HG03354 (cell line): Measurements from ENCODE around the gene TNNT1.
"Not testable (repeated sequence)": the region's sequence is repeated elsewhere in the genome, so short reads cannot be mapped to it uniquely, and the experiment has no call there.

Source experiments
- ATAC-seq: cut with Tn5 transposase; IDR thresholded peaks from one replicate; pipeline ENCODE4 v1.9.1; 2021; ENCODE audit warnings: mild to moderate bottlenecking; ENCODE audit not compliant: unreplicated experiment, poor library complexity, severe bottlenecking

TNNT1 gene

GRCh38 chr19:55113570-55114039 is 35.4 kb downstream of the TNNT1 start:
- ATAC-seq, result no peak

DNA sequence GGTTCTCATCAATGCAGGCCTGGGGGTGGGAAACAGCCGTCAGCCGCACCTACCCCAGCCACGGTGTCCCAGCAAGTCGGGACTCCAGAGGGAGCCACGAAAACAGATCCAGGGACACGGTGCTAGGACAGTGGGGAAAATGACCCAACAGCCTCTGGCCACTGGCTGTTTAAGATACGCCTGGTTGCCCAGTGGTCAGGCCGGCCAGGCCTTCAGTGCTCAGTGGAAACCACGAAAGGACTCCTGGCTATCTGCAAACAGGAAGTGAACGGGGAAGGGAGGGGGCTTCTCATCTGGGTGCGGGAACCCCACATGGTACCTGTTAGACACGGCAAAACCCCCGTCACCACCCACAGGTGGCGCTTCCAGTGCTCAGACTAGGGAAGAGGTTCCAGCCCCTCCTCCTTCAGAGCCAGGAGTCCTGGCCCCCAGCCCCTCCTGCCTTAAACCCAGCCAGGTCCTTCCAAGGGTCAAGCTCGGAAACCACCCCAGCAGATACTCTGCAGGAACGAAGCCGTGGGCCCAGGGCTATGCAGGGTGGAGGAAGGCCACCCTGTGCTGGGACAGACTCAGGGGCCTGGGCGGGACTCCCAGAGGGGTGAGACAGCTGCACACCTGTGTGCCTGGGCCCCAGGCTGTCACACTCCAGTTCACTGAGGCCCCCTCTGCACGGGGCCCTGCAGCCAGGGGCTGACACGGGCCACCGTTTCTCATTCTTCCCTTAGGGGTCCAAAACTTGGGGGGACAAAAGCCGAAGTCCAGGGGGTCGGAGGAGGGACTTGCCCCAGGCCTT is 36.0 kb downstream of the TNNT1 start:
- ATAC-seq, result no peak

DNA sequence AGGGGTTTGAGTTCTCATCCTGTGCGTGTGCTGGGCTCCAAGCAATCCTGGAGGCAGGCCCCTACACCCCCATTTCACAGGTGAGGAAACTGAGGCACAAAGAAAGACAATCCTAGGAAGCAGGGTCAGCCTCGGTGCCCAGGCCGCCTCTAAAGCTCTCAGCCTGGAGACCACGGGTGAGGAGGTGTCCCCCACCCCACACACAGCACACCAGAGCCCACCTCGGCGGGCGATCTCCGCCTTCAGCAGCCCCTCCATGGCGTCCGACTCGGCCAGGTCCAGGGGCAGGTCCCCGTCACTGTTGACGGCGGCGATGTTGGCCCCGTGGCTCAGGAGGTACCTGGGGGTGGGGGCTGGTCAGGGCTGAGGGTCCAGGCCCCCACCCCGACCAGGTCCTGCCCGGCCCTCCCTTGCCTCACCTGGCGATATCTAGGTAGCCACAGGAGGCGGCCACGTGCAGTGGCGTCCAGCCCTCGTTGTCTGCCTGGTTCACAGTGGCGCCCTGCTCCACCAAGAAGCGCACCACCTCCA is 36.7 kb downstream of the TNNT1 start:
- ATAC-seq, result no peak

- ATAC-seq, result no peak
These were observed 37.7 kb downstream of the TNNT1 start for GRCh38 chr19:55111238-55111831.

DNA sequence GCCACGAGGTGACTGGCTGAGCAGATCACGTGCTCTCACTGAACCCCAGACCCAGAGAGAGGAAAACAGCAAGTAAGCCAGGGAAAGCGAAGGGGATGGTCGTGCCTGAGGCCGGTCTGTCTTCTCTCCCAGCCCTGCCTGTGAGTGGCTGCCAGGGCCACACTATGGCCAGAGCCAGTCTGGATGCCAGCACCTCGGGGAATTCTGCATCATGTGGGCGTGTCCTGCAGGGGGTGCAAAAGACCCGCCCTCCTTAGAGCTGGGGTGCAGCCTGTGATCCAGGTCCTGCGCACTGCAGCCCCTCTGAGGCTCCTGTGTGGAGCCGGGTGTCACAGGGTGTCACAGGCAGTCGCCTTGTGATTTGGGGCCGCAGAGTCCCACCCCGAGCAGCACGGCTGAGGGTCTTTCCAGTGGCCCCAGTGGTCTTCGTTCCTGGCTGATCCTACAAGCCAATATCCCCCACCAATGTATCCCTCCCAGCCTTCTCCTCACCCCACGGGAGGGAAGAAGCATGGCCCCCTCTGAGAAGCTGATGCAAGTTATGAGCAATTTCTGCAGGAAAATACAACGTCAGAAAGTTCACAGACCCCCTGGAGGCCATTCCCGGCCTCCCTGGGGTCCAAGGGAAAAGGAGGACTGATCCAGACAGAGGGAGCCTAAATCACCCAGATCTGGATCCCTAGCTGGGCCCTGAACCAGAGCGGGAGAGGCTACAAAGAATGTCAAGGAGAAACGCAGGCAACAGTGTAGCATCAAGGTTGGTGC is 39.3 kb downstream of the TNNT1 start:
- ATAC-seq, result no peak

DNA sequence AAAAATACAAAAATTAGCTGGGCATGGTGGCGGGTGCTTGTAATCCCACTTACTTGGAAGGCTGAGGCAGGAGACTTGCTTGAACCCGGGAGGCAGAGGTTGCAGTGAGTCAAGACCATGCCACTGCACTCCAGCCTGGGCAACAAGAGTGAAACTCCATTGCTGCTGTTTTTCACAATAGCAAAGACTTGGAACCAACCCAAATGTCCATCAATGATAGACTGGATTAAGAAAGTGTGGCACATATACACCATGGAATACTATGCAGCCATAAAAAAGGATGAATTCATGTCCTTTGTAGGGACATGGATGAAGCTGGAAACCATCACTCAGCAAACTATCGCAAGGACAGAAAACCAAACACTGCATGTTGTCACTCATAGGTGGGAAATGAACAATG is 41.8 kb downstream of the TNNT1 start:
- ATAC-seq, result not testable (repeated sequence)

GRCh38 chr19:55106591-55106990 is 42.4 kb downstream of the TNNT1 start:
- ATAC-seq, result no peak

GRCh38 chr19:55105237-55105636 is 43.8 kb downstream of the TNNT1 start:
- ATAC-seq, result no peak

- no peak for ATAC-seq
These were observed 45.8 kb downstream of the TNNT1 start for GRCh38 chr19:55103190-55103589.

DNA sequence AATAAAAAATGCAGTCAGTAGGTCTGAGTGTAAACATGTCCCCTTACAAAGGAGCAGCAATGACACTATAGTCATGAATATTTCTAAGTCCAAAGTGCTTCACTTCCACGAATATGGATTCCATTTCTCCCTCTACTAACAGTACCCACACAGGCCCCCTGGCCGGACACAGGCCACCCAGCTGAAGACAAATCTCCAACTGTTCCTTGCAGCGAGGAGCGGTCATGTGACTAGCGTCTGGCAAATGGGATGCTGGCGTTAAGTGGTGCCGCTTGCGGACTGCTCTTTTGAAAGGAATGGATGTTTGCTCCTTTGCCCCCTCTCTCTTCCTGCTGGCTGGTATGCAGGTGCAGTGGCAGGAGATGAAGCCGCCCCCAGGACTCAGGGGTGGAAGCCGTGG is 47.7 kb downstream of the TNNT1 start:
- no peak for ATAC-seq

DNA sequence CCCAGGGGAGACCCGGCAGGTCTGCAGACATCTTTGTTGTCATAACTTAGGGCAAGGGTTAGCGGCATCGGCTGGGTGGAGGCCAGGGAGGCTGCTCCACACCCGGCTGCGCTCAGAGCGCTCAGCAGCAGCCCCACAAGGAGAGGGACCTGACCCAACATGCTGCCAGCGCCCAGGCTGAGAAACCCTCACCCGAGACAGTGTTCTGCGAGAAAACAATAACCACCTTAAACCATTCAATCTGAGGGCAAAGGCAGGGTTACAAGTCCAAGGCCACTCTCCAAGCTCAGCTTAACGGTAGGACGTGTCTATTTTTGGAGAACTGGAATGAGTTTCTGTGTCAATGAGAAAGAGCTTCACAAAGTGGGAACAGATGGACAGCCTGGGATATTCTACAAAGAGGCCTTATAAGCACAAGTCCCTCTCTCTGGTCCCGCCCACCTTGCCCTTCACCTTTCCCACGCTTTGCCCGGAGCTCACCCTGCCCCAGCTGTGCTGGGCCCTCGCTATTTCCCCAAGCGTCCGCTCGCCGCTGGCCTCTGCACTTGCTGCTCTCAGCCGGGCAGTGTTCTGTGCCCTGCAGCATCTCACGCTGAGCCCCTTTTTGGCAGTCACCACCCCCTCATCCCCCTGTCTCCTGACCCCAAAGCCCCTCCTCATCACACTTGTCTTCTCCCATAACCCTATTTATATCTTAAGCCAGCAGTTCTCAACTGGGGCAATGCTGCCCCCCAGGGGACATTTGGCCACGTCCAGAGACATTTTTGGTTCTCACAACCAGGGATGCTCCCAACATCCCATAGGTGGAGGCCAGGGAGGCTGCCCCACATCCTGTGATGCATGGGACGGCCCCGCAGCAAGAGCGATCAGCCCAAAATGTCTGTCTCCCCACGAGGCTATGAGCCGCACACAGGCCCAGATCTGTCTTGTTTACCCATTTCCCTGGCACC is 49.2 kb downstream of the TNNT1 start:
- ATAC-seq, result no peak

DNA sequence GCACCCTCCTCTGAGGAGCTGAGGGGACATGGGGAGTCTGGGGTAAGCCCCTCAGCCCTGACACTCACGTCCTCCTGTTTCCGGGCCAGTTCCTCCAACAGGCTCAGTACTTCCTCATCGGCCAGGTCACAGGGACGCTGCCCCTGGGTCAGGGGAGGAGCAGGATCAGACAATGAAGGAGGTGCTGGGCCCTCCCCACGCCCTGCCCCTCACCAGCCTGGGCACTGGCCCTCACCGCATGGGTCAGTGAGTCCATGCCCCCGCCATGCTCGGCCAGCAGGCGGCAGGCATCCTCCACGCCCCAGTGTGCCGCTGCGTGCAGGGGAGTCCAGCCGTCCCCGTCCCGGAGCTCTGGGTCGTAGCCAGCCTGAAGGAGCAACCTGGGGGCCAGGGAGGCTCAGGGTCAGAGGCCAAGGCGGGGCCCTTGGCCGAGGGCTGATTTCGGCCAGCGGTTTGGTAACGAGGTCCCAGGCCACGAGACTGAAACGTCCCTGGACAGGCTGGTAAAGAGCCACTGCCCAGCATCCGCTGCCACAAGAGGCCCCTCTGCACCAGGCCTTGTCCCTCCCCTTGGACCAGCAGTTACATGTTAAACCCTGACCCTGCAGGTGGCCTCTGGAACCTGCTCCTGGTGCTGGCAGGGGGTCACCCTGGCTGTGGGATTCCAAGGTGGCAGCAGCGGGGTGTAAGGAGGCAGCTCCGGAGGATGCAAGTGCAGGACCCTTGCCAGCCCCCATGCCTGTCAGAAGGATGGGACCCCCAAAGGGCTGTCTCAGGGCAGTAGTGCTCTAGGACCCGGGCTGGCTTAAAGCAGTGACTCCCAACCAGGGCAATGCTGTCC is 50.1 kb downstream of the TNNT1 start:
- no peak for ATAC-seq

GRCh38 chr19:55097864-55098715 is 50.9 kb downstream of the TNNT1 start:
- ATAC-seq, result no peak

DNA sequence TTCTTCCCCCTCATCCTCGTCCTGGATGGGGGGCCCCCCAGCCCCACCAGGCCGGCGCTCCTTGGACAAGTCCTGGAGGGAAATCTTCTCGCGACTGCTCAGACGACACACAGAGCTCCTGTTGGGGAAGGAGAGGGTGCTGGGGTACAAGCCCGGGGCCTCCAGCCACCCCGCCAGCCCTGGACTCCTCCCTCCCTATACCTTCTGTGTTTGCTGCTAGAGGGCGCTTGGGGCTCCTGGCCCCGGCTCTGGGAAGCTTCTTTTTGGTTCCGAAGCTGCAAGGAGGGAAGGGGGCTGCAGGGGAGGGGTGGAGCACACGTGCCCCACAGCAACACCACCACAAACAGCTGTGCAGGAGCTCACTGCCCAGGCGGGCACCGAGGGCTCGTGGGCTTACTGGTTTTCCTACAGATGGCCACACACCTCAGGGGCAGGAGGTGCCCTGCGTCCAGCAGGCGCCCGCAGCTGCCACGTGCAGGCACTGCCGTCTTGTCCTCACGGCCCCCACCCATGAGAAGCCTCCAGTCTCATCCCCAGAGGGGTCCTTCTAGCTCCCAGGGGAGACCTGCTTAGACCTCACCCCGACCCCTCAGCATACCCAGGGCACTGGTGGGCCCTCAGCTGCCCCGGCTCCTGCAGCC is 52.8 kb downstream of the TNNT1 start:
- ATAC-seq, result no peak

DNA sequence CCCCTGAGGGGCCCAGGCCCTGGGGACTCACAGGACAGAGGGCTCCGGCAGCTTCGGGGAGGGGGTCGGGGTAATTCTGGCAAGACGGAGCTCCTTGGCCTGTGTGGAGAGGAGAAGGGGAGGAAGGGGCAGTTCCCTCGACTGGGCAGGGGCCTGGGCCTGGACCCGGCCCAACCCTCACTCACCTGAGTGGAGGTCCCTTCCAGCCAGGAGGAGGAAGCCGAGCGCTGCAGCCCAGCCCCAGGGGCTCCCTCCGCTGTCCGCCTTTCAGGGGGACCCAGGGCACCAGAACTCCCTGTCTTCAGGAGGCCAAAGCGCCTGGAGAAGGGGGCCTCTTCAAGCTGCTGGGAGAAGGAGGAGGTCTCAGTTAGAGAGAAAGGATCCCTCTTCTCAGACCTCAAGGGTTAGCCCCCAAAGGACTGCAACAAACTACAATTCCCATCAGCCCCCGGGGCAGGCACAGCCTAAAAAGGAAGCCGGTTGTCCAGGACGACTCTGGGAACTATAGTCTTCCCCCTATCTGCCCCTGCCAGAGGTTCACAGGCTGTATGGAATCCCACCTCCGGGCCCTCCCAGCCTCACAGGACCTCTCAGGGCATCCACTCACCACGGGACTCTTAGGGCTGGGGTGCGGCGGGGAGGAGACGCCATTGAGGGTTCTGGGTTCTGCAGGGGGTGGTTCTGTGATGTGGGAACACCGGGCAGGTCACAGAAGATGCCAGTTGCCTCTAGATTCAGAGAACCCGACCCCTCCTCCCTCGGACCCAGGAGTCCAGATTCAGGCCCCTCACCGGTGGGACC is 53.5 kb downstream of the TNNT1 start:
- no peak for ATAC-seq

GRCh38 chr19:55094456-55095259 is 54.3 kb downstream of the TNNT1 start:
- ATAC-seq, result no peak
